ENCODE results near the gene RGS8. TPM values are rescaled to one million over a fixed set of nuclear protein-coding genes. Genes with fewer than 3 reads are reported as not detected.

RGS8 gene
- total RNA-seq, 2 donors from 2014 or later = 5.6 to 25.0 TPM

DNA sequence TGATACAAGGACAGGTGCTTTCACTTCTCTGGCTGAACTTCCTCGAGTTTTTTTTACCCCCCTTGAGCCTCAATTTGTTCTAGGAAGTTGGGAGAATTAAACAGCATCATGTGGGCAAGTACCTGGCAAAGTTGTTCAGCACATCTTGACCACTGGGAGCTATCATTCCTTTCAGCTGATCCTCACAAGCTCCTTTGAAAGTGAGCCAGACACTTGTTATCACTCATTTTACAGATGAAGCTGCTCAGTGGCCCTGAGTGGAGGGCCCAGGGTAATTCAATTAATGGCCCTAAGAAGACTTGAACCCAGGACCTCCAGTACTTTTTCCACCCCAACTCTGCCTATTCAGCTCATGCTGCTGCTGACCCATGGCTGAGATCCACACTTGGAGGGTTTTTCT, 2.0 kb downstream of the RGS8 start:
- Mint-ChIP-seq H3K4me1 (peaks cover 5% of the 10 kb centered on the region), H3K27me3 (ENCODE audit: insufficient read depth) (peaks cover 21% of the 10 kb centered on the region), H3K36me3 (ENCODE audit: low read depth) (no peaks in the 10 kb centered on the region), H3K9me3 (no peaks in the 10 kb centered on the region), H3K27ac (no peak overlapping the region), H3K4me3 (no peak overlapping the region)
- 50 to 71% methylated on average over 1 of the region's 1 CpG for WGBS, 2 experiments (ENCODE audit: insufficient coverage in 1 of 2, insufficient read length in 1 of 2)
- Histone ChIP-seq H3K27ac (ENCODE audit: low read depth, low read length) (no peak overlapping the region), H3K27me3 (ENCODE audit: control insufficient read depth, insufficient read depth, low read length, poor library complexity, severe bottlenecking) (peaks cover 29% of the 10 kb centered on the region), H3K4me1 (ENCODE audit: control insufficient read depth, insufficient read depth, low read length) (peaks cover 6% of the 10 kb centered on the region), H3K36me3 (ENCODE audit: control insufficient read depth, insufficient read depth, low read length) (no peaks in the 10 kb centered on the region), H3K9ac (ENCODE audit: extremely low read depth, low read length, poor library complexity, severe bottlenecking) (no peak overlapping the region), H3K9me3 (ENCODE audit: control insufficient read depth, low read length) (no peaks in the 10 kb centered on the region), H3K4me3 (ENCODE audit: low read length) (no peak overlapping the region)
- DNase-seq = no peak
- TF ChIP-seq, protein P1, sequence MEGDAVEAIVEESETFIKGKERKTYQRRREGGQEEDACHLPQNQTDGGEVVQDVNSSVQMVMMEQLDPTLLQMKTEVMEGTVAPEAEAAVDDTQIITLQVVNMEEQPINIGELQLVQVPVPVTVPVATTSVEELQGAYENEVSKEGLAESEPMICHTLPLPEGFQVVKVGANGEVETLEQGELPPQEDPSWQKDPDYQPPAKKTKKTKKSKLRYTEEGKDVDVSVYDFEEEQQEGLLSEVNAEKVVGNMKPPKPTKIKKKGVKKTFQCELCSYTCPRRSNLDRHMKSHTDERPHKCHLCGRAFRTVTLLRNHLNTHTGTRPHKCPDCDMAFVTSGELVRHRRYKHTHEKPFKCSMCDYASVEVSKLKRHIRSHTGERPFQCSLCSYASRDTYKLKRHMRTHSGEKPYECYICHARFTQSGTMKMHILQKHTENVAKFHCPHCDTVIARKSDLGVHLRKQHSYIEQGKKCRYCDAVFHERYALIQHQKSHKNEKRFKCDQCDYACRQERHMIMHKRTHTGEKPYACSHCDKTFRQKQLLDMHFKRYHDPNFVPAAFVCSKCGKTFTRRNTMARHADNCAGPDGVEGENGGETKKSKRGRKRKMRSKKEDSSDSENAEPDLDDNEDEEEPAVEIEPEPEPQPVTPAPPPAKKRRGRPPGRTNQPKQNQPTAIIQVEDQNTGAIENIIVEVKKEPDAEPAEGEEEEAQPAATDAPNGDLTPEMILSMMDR (conservative IDR thresholded peaks at IDR 0.05) = no peak

DNA sequence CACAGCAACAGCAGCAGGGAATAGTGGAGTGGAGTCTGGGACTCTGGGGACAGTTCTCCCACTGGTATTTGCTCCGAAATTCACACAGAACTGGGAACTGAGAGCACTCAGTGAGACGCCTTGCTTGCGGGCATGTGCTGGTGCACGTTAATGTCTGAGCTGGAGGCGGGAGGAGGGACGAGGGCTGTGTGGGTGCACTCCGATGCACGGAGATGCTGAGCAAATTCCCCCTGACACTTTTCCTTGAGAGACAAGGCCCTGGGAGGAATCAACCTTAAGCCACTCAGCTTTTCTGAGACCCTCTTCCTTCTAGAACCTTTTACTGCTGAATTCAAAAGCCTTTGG, 2.8 kb downstream of the RGS8 start:
- Histone ChIP-seq H3K27me3 (ENCODE audit: control insufficient read depth, insufficient read depth, low read length, poor library complexity, severe bottlenecking) (peaks cover 29% of the 10 kb centered on the region), H3K4me1 (ENCODE audit: control insufficient read depth, insufficient read depth, low read length) (peaks cover 3% of the 10 kb centered on the region), H3K9ac (ENCODE audit: extremely low read depth, low read length, poor library complexity, severe bottlenecking) (no peak overlapping the region), H3K9me3 (ENCODE audit: control insufficient read depth, low read length) (no peaks in the 10 kb centered on the region), H3K4me3 (ENCODE audit: low read length) (no peak overlapping the region), H3K36me3 (ENCODE audit: control insufficient read depth, insufficient read depth, low read length) (no peaks in the 10 kb centered on the region), H3K27ac (ENCODE audit: low read depth, low read length) (no peak overlapping the region)
- no peaks in the 10 kb centered on the region for H3K9me3 Mint-ChIP-seq
- H3K36me3 Mint-ChIP-seq (ENCODE audit: low read depth) = no peaks in the 10 kb centered on the region
- no peak for DNase-seq
- 84 to 89% methylated on average over 6 to 8 of the region's 8 CpGs for WGBS, 2 experiments (ENCODE audit: insufficient coverage in 1 of 2, insufficient read length in 1 of 2)
- TF ChIP-seq, protein P1 (conservative IDR thresholded peaks at IDR 0.05) = no peak
- peaks cover 3% of the 10 kb centered on the region for H3K4me1 Mint-ChIP-seq
- peaks cover 21% of the 10 kb centered on the region for H3K27me3 Mint-ChIP-seq (ENCODE audit: insufficient read depth)
- no peak overlapping the region for H3K4me3 Mint-ChIP-seq
- H3K27ac Mint-ChIP-seq = no peak overlapping the region

GRCh38 chr1:182680901-182681567, 3.4 kb downstream of the RGS8 start:
- Mint-ChIP-seq H3K36me3 (ENCODE audit: low read depth) (no peaks in the 10 kb centered on the region), H3K9me3 (no peaks in the 10 kb centered on the region), H3K4me3 (no peak overlapping the region), H3K4me1 (peaks cover 3% of the 10 kb centered on the region), H3K27ac (no peak overlapping the region), H3K27me3 (ENCODE audit: insufficient read depth) (peaks cover 21% of the 10 kb centered on the region)
- peaks cover 3% of the 10 kb centered on the region for H3K4me1 ChIP-seq (ENCODE audit: control insufficient read depth, insufficient read depth, low read length)
- H3K9ac ChIP-seq (ENCODE audit: extremely low read depth, low read length, poor library complexity, severe bottlenecking) = no peak overlapping the region
- H3K4me3 ChIP-seq (ENCODE audit: low read length) = no peak overlapping the region
- H3K27me3 ChIP-seq (ENCODE audit: control insufficient read depth, insufficient read depth, low read length, poor library complexity, severe bottlenecking) = peaks cover 29% of the 10 kb centered on the region
- TF ChIP-seq, protein P1 (conservative IDR thresholded peaks at IDR 0.05) = no peak
- no peak for DNase-seq
- WGBS, 2 experiments (ENCODE audit: insufficient coverage in 1 of 2, insufficient read length in 1 of 2) = 90 to 94% methylated on average over 3 to 4 of the region's 4 CpGs
- H3K9me3 ChIP-seq (ENCODE audit: control insufficient read depth, low read length) = no peaks in the 10 kb centered on the region
- no peaks in the 10 kb centered on the region for H3K36me3 ChIP-seq (ENCODE audit: control insufficient read depth, insufficient read depth, low read length)
- H3K27ac ChIP-seq (ENCODE audit: low read depth, low read length) = no peak overlapping the region

Measured in endodermal cell (in vitro differentiated cells).